HG03095 (cell line): ENCODE results near the gene FBXW5.

Experiments used
- ATAC-seq: cut with Tn5 transposase; IDR thresholded peaks from one replicate; pipeline ENCODE4 v1.9.1; 2021; ENCODE audit warnings: moderate library complexity; ENCODE audit not compliant: unreplicated experiment

FBXW5 gene

GRCh38 chr9:136978073-136978864 lies 33.7 kb upstream of the FBXW5 start:
- ATAC-seq = no peak

- ATAC-seq = no peak
Observed at GRCh38 chr9:136977649-136978072, 33.1 kb upstream of the FBXW5 start.

GRCh38 chr9:136977223-136977622 lies 32.7 kb upstream of the FBXW5 start, which contains the start of gene PTGDS:
Gene PTGDS (plus strand): TSS chr9:136977504. CDS start chr9:136977579, 75 bp downstream.
- ATAC-seq = no peak

GRCh38 chr9:136975644-136976043 lies 31.1 kb upstream of the FBXW5 start:
- ATAC-seq = no peak

GRCh38 chr9:136974817-136975535 lies 30.4 kb upstream of the FBXW5 start:
- no peak for ATAC-seq

GRCh38 chr9:136973618-136974617 lies 29.4 kb upstream of the FBXW5 start:
- ATAC-seq = no peak

GRCh38 chr9:136972743-136973142 lies 28.2 kb upstream of the FBXW5 start:
- no peak for ATAC-seq

- ATAC-seq = no peak
Observed at GRCh38 chr9:136972335-136972734, 27.8 kb upstream of the FBXW5 start.

- ATAC-seq = no peak
Observed at GRCh38 chr9:136971746-136972145, 27.2 kb upstream of the FBXW5 start.

- ATAC-seq = no peak
Observed at GRCh38 chr9:136970361-136970760, 25.8 kb upstream of the FBXW5 start.

GRCh38 chr9:136969774-136970173 lies 25.2 kb upstream of the FBXW5 start:
- ATAC-seq = no peak

- no peak for ATAC-seq
Observed at GRCh38 chr9:136969150-136969549, 24.6 kb upstream of the FBXW5 start.

- ATAC-seq = no peak
Observed at GRCh38 chr9:136968333-136969127, 24.0 kb upstream of the FBXW5 start.

- no peak for ATAC-seq
Observed at GRCh38 chr9:136965771-136966484, 21.4 kb upstream of the FBXW5 start.

- no peak for ATAC-seq
Observed at GRCh38 chr9:136964833-136965422, 20.4 kb upstream of the FBXW5 start.

- no peak for ATAC-seq
Observed at GRCh38 chr9:136964171-136964689, 19.7 kb upstream of the FBXW5 start.

GRCh38 chr9:136963751-136964150 lies 19.2 kb upstream of the FBXW5 start:
- no peak for ATAC-seq

GRCh38 chr9:136963341-136963740 lies 18.8 kb upstream of the FBXW5 start:
- no peak for ATAC-seq

- ATAC-seq = no peak
Observed at GRCh38 chr9:136962701-136963248, 18.2 kb upstream of the FBXW5 start.
